Measurements from ENCODE around the gene MEF2D.
A peak's percentile ranks its signal among the peaks of the same experiment; 100 is the strongest.

Gene MEF2D

DNA sequence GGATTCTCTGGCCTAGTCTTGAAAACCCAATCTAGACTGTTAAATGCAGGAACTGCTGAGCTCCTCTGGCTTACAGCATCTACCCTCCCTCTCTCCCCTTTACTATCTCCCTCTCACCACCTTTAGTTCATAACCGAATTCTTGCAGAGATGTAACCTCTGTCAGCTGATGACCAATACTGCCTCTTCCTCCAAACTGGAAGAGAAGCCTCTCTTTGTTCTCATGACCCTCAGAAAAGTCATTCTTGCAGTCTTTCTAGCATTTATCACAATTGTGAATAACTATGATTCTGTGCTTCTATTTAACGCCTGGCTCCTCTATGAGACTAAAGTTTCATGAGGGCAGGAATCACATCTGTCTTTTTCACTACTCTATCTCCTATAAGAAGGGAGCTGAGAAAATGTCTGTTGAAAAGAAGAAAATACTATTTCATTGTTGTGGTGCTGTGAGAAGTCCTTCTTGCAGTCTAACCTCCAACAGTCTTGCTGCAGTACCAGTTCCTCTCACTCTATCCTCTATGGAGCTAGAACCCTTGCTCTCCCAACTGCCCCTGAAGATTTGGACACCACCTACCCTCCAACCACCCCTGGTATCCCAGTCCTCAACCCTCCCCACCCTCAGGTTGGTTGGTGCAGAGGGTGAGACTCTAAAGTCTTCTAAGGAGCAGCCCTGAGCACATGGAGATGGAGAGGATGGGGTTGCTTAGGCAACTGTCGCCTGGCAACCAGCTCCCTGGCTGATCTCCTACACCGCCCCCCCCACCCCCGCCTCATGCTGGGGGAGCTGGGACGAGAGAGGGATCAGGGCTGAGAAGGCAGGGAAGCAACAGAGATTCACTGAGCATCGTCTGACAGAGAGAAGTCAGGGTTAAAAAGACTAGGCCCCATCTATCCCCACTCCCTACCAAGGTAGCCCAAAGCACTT, 13.9 kb downstream of the MEF2D start:
- DNase-seq = no peak

DNA sequence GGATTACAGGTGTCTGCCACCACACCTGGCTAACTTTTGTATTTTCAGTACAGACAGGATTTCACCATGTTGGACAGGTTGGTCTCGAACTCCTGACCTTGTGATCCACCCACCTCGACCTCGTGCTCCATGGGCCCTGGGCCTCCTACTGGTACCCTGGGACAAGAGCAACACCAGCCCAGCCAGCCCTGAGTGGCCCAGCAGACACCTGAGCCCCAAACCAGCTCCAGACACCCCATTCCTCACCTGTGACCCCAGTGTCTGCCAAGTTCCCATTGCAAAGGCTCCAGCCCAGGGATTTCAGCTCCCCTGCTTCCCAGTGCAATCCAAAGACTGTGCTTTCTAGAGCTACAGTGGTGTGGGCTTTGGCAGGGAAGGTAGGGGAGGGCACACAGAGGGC, 14.6 kb downstream of the MEF2D start:
- DNase-seq = no peak

DNA sequence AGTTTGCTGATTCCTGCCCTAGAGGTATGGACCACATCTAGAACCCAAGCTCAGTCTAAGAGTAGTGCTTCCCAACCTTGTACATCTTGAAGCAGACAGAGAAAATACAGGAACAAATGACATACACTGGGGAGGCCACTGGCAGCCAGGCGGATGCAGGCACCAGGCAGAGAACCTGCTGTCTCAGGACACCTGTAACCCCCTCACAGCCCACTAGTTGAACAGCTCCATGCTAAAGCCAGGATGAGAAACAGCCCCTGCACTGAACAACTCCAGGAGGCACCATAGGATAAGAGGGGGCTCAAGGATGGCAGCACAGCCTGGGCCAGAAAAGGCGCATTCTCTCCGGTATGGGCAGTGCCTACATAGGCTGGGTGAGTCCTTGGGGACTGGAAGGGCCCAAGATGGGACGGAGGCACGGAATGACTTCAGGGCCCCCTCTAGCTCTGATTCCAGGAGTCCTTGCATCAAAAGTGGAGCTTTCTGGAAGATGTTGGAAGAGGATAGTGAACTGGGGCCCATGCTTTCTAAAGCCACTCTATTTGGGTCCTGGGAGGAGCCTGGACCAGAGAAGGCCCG, 16.0 kb downstream of the MEF2D start:
- DNase-seq = no peak

DNA sequence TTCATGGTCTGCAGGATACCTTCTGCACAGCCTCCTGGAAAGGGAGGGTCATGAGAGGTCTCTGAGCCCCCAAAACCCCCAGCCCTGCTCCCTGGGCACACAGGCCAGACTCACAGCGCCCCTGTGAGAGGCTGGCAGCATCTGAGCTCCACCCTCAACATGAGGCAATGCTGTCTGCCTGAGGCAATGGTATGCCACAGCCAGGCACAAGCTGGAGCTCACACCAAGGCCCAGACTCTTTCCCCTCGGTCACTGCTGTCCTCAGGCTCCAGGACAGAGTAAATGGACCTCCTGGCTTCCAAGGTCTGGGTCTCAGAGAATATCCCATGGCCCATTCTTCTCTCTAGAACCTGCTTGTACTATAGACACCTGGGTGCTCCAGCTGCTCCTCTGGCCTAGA, 17.2 kb downstream of the MEF2D start:
- no peak for DNase-seq

DNA sequence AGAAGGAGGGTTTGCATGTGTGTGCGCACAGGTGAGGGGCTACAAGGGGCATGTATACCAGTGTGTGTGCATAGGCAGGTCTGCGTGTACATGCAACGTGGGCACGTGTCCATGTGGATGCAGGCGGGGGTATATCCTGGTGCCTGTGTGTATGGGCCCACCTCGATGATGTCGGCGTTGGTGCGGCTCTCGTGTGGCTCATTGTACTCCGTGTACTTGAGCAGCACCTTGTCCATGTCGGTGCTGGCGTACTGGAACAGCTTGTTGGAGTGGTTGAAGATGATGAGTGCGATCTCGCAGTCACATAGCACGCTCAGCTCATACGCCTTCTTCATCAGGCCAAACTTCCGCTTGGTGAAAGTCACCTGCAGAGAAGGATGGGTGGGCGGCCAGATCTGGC, 18.3 kb downstream of the MEF2D start:
- no peak for DNase-seq

DNA sequence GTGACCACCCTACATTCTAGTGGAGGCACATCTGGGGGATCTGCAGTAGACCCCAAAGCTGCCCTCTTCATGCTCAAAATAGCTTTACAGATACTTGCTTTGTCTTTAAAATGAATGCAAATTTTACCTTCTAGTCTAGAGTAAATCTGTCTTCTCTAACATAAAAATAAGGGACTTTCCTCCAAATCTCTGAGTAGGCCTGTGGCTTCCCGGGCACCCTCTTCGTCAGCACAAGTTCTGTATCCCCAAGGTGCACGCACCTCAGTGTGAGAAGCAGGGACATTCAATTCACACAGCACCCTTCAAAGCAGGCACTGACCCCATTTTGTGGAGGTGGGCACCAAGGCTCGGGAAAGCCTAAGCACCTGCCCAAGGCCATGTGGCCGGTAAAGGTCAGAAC, 19.0 kb downstream of the MEF2D start:
- no peak for DNase-seq

DNA sequence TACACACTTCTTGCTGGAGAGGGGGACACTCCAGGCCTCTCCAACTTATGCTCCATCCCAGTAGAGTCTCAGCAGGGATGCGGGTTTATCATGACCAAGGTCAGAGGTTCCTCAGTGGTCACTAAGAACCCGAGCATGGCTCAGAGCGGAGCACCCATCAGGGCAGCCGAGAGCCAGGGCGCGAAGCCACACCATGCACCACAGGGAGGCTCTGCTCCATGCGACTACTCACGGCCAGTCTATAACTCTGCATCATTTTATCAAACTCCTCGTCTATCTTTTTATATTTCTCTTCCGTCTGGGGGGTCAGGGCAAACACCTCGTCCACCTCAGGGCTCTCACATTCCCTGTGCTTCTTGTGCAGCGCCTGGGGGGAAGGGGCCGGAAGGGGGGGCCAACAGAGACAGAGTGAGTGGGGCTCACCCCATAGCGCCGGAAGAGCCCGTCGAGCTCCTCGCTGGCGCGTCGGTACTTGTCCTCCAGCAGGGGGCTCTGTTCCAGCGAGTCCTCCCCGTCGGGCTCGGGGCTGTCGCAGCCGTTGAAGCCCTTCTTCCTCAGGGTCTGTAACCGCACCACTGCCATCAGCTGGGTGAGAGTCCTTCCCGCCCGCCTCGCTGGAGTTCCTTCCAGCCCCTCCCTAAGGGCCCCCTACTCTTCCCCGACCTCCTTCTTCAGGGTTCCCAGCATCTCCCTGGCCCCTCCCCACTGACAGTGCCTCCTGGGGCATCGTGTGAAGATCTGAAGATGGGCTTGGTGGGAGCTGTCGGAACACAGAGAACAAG, 20.0 kb downstream of the MEF2D start:
- DNase-seq = peak; percentile 54

DNA sequence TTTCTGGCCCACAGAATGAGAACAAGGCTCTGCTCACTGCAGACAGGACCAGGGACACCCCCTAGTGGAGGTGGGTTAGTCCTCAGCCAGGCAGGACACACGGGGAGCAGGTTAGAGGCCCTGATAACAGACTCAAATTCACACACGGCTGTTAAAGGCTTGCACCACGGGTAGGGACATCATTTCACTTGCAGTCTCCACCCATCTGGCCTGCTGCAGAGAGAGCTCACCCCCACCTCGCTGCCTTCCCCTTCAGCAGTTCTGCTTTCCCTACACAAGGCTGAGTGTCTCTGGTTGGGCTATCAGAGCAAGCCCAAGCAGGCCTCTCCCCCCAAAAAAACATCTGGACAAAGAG, 20.6 kb downstream of the MEF2D start:
- no peak for DNase-seq

DNA sequence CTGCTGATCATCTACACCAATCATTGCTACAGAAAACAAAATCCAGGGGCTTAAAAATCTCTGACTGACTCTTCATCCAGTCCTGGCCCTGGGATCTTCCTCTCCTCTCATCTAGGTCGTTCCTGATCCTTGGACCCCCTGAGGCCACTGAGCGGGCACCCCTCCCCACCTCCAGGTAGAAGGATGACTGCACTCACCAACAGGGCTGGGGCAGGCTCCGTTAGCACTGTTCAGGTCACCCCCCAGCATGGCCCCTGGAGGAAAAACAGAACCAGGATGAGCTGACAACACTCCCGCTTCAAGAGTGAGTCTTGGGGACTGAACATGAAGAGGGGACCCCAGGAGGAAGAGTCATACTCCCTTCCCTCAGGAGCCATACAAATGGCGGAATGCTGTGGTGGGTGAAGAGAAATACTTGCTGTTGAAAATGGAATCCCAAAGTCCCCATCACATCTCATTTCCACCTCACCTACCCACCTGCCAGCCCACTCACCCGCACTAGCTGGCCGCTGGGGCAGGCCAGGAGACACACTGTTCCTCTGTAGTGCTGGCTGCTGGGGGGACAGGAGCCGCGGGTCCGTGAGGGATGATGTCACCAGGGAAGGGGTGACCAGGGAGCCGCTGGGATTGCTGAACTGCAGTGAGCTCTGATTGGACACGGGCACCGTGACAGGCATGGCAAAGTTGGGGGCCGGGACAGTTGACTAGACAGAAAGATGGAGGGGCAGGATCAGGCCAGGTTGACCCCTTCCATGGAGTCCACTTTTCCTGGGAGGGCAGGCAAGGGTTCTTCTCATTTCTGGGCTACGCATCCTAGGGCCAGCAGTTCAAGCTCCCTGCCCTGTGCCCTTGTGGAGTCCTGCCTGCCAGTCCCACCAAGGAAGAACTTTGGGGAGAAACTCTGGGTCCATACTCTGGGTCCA, 21.2 kb downstream of the MEF2D start:
- DNase-seq = no peak

DNA sequence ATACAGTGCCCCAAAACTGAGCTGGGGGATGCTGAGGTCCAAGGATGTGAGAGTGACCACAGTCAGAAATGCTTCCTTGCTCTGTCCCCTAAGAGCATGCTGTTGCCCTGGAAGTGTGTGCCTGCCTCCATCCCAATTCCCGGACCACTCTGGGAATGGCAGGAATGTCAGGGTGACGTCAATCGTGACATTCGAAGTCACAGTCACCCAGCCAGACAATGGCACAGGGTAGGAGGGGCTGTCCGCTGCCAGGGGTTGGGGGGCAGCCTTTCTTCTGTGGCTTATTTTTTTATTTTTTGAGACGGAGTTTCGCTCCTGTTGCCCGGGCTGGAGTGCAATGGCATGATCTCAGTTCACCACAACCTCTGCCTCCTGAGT, 22.3 kb downstream of the MEF2D start:
- no peak for DNase-seq

DNA sequence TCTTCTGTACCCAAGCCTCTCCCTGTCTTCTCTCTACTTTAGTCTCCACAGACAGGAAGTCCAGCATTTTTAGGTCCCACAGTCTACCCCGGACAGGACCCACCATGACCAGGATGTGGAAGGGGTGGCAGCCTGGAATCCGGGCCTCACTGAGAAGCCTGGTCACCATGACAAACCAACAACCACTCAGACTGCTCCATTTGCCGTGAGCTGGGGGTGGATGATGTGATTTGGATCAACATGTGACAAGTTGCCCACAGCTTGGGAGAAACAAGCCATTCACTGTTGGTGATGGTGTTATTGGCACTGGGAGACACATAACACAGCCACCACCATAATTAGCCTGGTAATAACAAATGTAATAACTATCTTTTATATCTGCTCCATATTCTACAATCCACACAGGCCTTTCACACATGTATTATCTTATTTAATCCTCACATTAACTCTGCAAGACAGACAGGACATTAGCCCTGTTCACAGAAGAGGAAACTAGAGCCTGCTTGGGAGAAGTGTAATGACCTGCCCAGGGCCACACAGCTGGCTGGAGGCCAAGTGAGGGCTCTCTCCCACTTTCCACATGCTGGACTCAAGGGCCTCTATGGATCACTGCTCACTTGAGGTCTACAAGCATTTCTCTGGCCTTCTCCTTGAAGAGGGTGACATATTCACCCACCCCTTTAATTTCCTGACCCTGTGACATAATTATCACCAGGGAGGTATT, 22.9 kb downstream of the MEF2D start:
- DNase-seq = no peak

DNA sequence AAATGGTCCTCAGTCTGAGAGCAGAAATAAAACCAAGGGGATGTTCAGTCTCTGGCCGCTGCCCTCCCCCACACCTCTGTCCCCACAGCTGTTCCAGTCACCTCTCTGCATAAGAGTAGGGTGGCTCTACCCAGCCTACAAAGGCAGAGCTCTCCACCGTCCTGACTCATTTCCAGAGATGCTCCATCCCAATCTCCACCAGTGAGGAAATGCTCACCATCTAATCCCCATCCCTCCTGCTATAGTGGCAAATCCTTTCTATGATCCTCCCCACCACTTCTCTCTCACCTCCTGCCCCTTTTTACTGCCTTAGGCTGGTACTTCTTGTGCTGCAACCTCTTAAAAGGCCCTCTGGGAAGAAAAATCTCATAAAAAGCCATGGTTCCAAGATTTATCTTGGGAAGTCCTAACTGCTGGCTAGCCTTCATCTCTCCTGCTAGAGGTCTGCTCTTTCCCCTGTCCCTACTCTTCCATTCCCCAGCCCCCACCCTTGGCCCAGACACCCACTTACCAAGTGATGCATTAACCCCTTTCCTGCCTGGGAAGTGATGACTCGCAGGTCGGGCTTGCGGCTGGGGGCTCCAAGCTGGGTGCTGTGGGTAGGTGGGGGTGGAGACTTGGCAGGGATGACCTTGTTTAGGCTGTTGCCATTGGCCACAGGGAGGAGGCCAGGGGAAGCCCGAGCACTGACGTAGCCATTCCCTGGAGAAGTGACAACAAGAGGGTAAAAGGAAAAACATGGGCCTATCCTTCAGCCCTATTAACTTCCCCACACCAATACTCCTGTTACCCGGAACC, 23.9 kb downstream of the MEF2D start:
- no peak for DNase-seq

DNA sequence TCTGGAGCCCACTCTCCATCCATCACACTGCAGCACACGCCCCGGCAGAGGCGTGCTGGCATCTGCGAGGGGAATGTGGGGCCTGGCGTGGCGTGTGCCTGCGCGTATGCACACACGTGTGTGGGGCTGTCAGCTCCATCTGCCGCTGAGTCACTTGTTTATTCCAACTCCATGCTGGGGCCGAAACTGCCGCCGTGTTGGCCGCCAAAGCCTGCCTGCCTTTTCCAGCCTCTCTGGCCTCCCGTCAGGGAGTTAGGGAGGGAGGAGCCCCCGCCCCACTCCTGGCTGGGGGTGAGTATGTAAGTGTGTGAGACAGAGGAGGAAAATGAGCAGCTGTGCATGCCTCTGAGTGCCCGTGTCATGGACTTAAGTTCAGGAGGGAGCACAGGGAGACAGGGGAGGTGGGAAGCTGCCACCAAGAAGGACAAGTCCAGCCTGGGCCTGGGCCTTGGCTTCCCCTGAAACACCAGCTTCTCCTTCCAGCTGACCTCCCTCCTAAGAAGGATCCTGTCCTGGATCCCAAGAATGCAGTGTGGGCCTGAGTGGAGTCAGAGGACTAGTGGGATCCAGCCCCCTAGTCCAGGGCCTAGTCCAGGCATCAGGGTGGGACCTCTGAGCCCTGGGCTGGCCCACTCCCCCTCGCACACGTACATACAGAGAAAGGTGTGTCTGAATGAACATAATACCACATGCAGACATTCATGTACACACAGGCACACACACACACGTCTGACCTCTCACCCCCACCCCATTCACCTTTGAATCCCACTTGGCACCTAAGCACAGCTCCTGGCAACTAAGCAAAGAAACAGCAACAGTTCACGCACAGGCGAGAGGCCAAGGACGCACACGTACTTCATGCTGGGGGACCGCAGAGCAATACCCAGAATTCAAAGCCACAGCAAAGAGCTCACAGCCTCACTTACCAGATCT, 24.7 kb downstream of the MEF2D start:
- no peak for DNase-seq

DNA sequence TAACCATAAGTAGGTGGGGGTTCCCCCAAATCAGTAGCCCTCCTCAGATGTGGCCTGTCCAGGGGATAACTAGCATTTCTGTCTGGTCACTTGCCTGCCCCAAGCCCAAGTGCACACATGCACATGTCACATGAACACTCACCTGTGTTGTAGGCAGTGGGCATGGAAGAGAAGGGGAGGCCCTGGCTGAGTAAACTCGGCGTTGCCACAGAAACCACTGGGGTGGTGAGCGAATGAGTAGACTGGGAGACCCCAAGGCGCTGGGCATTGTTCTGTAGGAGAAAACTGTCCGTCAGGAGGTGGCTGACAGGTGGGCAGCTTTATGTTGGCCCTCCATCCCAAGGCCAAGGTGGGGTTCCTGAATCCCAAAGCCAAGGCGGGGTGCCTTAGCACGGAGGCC, 25.6 kb downstream of the MEF2D start:
- DNase-seq = no peak

DNA sequence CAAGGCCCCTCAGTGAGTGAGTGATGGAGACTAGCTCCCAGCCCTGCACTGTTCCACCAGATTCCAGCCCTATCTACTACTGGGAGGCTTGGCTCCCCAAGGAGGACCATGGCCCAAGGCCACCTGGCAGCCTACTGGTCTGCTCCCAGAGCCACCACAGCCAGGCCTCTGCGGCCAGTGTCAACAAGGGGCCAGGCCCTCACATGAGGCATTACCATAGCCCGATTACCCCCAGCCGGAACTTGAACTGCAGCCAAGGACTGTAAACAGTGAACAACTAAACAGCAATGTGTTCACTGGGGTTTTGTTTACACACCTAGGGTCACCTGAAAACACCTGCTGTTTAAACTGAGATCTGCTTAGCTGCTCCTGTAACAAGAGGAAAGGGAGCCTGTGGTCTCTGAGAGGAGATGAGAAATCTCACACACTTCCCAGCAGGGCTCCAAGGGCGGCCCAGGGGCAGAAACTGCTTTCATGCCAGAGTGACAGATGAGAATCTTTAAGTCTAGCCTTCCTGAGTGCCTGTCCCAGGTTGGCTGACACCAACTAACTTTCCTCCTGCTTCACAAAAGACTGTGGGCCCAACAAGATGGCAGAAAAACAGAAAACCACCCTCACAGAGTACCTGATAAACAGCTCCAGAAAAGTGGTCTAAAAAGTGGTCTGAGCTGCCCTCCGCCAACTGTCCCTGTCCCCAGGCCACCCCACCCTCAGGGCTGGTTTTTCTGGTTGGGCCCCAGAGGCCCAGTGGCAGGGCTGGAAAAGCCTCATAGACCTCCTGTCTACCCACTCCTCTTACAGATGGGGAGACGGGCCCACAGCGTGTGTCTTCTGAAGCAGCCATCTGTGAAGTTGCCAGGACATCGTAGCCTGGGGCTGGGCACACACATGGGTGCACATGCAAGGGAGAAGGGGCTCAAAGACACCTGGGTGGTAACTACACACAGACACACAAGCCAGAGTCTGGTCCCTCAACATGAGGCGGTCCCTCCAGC, 28.8 kb downstream of the MEF2D start:
- no peak for DNase-seq

DNA sequence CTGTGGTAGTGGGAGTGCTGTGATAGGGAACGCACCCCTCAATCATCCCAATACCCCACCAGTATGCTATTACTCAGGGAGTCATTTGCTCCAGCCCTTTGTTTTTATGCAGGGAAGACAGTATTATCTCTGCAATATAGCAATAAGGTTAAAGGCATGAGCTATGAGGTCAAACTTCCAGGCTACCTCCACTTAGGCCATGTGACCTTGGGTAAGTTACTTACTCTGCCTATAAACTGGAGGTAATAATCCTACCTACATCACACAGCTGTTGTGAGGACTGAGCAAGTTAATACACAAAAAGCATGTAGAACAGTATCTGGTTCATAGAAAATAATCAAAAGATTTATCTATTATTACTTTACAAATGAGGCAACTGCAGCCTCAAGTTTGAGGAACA, 30.1 kb downstream of the MEF2D start:
- DNase-seq = no peak

DNA sequence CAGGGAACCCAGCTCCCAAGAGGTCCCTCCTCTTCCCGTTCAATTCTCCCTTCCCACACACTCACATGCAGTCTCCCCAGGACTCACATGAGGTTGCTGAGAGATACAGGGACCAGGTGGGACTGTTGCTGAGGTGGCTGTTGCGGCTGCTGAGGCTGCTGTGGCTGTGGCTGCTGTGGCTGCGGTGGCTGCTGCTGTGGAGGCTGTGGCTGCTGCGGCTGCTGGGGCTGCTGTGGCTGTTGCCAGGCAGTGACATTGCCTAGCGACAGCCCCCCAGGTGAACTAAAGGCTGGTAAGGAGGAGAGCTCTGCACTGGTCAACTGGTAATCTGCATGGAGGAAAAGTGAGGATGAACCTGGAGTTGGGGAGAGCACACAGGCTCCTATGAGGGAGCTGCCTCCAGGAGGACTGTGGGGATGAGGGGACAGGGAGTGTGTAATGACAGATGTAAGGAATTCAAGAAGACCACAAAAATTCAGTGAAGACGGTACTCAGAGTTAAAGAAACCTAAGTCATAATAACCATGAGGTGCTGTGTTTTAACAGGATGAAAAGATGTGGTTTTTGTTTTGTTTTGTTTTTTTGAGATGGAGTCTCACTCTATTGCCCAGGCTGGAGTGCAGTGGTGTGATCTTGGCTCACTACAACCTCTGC, 31.8 kb downstream of the MEF2D start:
- DNase-seq = no peak

DNA sequence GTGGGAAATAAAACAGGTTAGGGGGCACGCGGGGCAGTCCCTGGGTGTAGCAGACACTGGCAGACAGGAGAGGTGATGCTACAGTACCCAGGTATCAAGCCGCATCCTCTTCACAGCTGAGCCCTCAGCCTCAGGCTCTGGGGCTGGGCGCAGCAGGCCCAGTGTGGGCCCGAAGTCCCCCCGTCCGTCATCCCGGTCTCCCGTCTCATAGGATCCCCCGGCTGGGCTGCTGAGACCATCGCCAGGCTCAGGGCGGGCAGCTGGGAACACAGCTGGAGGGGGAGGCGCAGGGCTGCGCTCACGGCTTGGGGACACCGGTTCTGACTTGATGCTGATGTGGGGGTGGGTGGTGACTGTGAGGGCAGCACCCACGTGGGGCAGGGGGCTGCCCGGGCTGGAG, 32.7 kb downstream of the MEF2D start:
- no peak for DNase-seq
